ENCODE measurements around the gene ITGB6. TPM values are rescaled to one million over a fixed set of nuclear protein-coding genes. Genes with fewer than 3 reads are reported as not detected.
"Not testable (repeated sequence)": the region's sequence is repeated elsewhere in the genome, so short reads cannot be mapped to it uniquely, and the experiment has no call there.

Gene ITGB6
- total and polyA plus RNA-seq, 3 donors from 2014 or later, result 0.12 to 0.79 (median 0.18) TPM

DNA sequence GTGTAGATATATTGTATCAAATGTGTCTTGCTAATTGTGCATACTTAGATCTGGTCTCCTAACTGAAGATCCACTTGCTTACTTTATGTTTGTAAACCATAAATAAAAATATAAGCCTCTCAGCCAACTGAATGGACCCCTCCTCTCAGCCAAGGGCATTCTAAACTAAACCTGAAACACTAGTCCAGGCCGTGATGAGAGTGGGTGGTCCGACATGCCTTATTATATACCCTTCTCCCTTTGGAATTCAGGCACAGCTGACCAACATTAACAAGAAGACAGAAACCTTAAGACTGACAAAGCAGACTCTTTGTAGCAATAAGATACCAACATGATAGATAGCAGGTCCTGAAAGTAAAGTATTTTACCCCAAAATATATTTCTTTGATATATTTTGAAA, 73.3 kb downstream of the ITGB6 start:
- intact Hi-C loops (cut with DNase I; ENCODE audit: low total_unique reads), result no loop called here
- Histone ChIP-seq H3K27me3 (no peaks in the 10 kb centered on the region), H3K36me3 (ENCODE audit: low read depth, missing control alignments) (no peaks in the 10 kb centered on the region), H3K27ac (no peak overlapping the region), H3K4me1 (no peaks in the 10 kb centered on the region), H3K9me3 (no peaks in the 10 kb centered on the region), H3K4me3 (no peak overlapping the region)
- TF ChIP-seq, protein P1, sequence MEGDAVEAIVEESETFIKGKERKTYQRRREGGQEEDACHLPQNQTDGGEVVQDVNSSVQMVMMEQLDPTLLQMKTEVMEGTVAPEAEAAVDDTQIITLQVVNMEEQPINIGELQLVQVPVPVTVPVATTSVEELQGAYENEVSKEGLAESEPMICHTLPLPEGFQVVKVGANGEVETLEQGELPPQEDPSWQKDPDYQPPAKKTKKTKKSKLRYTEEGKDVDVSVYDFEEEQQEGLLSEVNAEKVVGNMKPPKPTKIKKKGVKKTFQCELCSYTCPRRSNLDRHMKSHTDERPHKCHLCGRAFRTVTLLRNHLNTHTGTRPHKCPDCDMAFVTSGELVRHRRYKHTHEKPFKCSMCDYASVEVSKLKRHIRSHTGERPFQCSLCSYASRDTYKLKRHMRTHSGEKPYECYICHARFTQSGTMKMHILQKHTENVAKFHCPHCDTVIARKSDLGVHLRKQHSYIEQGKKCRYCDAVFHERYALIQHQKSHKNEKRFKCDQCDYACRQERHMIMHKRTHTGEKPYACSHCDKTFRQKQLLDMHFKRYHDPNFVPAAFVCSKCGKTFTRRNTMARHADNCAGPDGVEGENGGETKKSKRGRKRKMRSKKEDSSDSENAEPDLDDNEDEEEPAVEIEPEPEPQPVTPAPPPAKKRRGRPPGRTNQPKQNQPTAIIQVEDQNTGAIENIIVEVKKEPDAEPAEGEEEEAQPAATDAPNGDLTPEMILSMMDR (IDR thresholded peaks at IDR 0.05), result no peak
- no peak for TF ChIP-seq POLR2A (IDR thresholded peaks at IDR 0.05)
- whole genome bisulfite sequencing, 2 donors, result 80% methylated on average over 2 of the region's 2 CpGs
- DNase-seq, result no peak

DNA sequence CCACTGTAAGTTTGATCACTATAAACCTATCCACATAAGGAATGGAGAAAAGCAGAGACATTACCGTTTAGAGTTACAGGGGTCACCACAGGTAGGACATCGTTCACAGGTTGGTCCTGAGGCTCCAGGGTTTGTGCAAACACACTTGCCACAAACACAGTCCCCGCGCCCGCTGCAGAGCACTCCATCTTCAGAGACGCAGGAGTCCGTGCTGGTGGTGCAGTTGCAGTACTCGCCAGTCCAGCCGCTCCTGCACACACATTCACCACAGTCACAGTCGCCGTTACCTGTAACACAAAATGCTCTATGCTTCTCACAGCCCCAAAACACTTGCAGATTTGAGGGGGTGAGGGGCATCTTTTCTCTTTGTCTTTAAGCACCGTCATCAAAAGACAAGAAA, 73.8 kb downstream of the ITGB6 start:
- no peaks in the 10 kb centered on the region for H3K27me3 ChIP-seq
- H3K4me1 ChIP-seq, result no peaks in the 10 kb centered on the region
- TF ChIP-seq, protein P1 (IDR thresholded peaks at IDR 0.05), result no peak
- TF ChIP-seq POLR2A (IDR thresholded peaks at IDR 0.05), result no peak
- H3K4me3 ChIP-seq, result no peak overlapping the region
- no peak overlapping the region for H3K27ac ChIP-seq
- WGBS, 2 donors, result 87 to 94% methylated on average over 12 of the region's 12 CpGs
- DNase-seq, result no peak
- intact Hi-C loops (cut with DNase I; ENCODE audit: low total_unique reads), result no loop called here
- no peaks in the 10 kb centered on the region for H3K9me3 ChIP-seq
- H3K36me3 ChIP-seq (ENCODE audit: low read depth, missing control alignments), result no peaks in the 10 kb centered on the region

DNA sequence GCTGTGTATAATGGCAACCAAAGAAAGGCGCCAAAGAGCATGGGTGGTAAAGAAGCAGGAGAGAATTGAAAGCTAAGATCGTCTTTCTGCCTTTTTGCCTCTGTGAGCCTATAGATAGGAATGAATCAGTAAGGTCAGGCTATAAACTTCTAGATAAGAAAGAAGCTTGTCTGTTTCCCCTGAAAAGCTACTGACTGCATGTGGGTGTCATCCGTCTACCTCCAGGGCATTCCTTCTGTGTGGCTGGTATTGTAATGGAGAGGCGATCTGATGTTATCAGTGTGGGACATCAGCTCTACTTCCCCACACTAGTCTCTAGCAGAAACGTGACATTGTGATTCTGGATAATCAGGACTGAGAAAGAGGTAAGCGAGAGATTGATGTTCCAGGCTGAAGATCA, 74.2 kb downstream of the ITGB6 start:
- TF ChIP-seq, protein P1 (IDR thresholded peaks at IDR 0.05), result no peak
- no peak for TF ChIP-seq POLR2A (IDR thresholded peaks at IDR 0.05)
- H3K4me3 ChIP-seq, result no peak overlapping the region
- H3K27ac ChIP-seq, result no peak overlapping the region
- intact Hi-C loops (cut with DNase I; ENCODE audit: low total_unique reads), result no loop called here
- no peaks in the 10 kb centered on the region for H3K4me1 ChIP-seq
- H3K9me3 ChIP-seq, result no peaks in the 10 kb centered on the region
- H3K36me3 ChIP-seq (ENCODE audit: low read depth, missing control alignments), result no peaks in the 10 kb centered on the region
- WGBS, 2 donors, result 76 to 80% methylated on average over 6 of the region's 6 CpGs
- no peaks in the 10 kb centered on the region for H3K27me3 ChIP-seq
- no peak for DNase-seq

DNA sequence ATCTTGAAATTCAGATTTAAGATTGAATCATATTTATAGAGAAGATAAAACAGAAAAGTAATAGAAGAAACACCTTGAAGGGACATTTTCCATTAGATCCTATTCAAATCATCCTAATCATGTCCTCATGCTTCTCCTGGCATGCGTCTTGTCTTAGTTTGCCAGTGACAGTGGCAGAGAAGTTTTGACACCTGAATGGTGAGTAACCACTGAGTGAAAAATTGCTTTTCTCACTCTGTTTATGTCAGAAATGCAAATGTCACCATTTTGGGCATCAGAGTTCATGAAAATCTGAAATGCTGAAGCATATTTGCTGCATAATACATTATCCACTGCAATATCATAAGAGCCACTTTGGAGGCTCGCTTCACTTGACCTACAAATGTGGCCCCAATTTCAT, 74.7 kb downstream of the ITGB6 start:
- Histone ChIP-seq H3K27me3 (no peaks in the 10 kb centered on the region), H3K36me3 (ENCODE audit: low read depth, missing control alignments) (no peaks in the 10 kb centered on the region), H3K27ac (no peak overlapping the region), H3K4me3 (no peak overlapping the region), H3K9me3 (no peaks in the 10 kb centered on the region), H3K4me1 (no peaks in the 10 kb centered on the region)
- no peak for TF ChIP-seq POLR2A (IDR thresholded peaks at IDR 0.05)
- TF ChIP-seq, protein P1 (IDR thresholded peaks at IDR 0.05), result no peak
- WGBS, 2 donors, result 95 to 97% methylated on average over 2 of the region's 2 CpGs
- intact Hi-C loops (cut with DNase I; ENCODE audit: low total_unique reads), result no loop called here
- no peak for DNase-seq

DNA sequence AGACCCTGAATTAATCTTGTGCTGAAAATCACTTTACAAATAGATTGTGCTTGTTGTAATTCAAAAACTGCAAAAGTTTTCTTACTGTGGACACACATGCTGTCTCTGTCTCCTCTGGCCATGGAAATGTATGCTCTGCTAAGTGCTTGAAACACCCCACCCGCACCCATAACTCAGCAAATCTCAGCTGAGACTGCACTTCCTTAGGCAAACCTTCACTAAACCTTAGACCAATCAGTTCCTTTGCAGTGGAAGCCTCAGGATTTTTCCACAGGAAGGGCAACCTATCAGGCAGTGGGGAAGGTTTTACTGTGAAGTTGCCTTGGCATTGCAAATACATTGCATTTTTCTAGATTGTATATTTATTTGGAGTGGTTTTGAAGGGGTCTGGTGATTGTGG, 75.5 kb downstream of the ITGB6 start:
- Histone ChIP-seq H3K27me3 (no peaks in the 10 kb centered on the region), H3K27ac (no peak overlapping the region), H3K4me1 (no peaks in the 10 kb centered on the region), H3K9me3 (no peaks in the 10 kb centered on the region), H3K36me3 (ENCODE audit: low read depth, missing control alignments) (no peaks in the 10 kb centered on the region), H3K4me3 (no peak overlapping the region)
- WGBS, 2 donors, result 89 to 92% methylated on average over 1 of the region's 1 CpG
- no peak for TF ChIP-seq POLR2A (IDR thresholded peaks at IDR 0.05)
- TF ChIP-seq, protein P1 (IDR thresholded peaks at IDR 0.05), result no peak
- no peak for DNase-seq
- intact Hi-C loops (cut with DNase I; ENCODE audit: low total_unique reads), result no loop called here

DNA sequence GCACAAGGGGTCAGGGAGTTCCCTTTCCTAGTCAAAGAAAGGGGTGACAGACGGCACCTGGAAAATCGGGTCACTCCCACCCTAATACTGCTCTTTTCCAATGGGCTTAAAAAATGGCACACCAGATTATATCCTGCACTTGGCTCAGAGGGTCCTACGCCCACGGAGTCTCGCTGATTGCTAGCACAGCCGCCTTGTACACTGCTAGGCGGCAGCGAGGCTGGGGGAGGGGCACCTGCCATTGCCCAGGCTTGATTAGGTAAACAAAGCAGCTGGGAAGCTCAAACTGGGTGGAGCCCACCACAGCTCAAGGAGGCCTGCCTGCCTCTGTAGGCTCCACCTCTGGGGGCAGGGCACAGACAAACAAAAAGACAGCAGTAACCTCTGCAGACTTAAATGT, 85.4 kb downstream of the ITGB6 start:
- H3K4me1 ChIP-seq; H3K9me3 ChIP-seq; intact Hi-C loops (cut with DNase I; ENCODE audit: low total_unique reads); H3K27ac ChIP-seq; H3K27me3 ChIP-seq; H3K4me3 ChIP-seq; H3K36me3 ChIP-seq (ENCODE audit: low read depth, missing control alignments); DNase-seq: not testable (repeated sequence)
- 75 to 82% methylated on average over 8 of the region's 8 CpGs for WGBS, 2 donors

Measured in testis (tissue), 3 donors.